ENCODE measurements around the gene ABHD16A. TPM values are rescaled to one million over a fixed set of nuclear protein-coding genes. Genes with fewer than 3 reads are reported as not detected.

Gene ABHD16A
- total RNA-seq, 1 donor from 2014 or later: 96.9 TPM

DNA sequence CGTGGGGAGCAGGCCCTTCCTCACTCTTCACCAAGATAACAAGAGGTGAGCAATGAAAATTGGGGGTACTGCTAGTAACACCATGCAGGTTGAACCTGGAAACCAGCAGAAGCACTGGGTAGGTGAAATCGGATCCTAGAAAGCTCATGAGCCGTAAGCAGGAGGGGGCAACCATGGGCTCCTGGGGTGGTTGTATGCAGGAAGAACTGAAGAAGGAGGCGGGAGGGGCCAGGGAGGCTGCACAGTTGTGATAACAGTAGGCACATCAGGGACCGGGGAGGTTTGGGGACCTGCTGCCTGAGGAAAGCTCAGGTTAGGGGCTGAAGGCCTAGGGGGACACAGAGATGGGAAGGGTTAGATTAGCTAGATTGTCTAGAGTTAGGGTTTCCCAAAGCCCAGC, 16.6 kb downstream of the ABHD16A start:
- Mint-ChIP-seq H3K36me3 (ENCODE audit: insufficient read depth) (peaks cover 18% of the 10 kb centered on the region), H3K4me1 (ENCODE audit: low read depth) (peaks cover 21% of the 10 kb centered on the region), H3K27ac (no peak overlapping the region), H3K9me3 (ENCODE audit: low read depth) (no peaks in the 10 kb centered on the region), H3K27me3 (no peaks in the 10 kb centered on the region), H3K4me3 (ENCODE audit: low read depth) (no peak overlapping the region)
- TF ChIP-seq, protein P1, sequence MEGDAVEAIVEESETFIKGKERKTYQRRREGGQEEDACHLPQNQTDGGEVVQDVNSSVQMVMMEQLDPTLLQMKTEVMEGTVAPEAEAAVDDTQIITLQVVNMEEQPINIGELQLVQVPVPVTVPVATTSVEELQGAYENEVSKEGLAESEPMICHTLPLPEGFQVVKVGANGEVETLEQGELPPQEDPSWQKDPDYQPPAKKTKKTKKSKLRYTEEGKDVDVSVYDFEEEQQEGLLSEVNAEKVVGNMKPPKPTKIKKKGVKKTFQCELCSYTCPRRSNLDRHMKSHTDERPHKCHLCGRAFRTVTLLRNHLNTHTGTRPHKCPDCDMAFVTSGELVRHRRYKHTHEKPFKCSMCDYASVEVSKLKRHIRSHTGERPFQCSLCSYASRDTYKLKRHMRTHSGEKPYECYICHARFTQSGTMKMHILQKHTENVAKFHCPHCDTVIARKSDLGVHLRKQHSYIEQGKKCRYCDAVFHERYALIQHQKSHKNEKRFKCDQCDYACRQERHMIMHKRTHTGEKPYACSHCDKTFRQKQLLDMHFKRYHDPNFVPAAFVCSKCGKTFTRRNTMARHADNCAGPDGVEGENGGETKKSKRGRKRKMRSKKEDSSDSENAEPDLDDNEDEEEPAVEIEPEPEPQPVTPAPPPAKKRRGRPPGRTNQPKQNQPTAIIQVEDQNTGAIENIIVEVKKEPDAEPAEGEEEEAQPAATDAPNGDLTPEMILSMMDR (IDR thresholded peaks at IDR 0.05; ENCODE audit: unreplicated experiment): no peak
- no peak for DNase-seq (ENCODE audit: low spot score, unreplicated experiment)

DNA sequence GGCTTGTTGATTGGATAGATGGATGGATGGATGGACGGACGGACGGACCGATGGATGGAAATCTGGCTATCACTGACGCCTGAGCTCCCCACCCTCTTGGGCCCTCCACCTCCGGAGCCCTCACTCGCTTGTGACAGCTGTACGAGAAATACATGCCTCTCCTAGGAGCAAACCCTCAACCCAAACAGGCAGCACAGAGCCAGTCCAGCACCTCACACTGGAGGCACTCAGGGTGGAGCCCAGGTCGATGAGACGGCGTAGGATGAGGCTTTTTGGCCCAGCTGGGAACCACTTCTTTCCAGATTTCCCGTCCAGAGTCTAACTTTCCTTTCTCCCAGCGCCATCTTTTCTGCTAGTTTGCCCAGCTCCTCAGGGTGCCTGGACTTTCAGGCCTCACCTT, 19.5 kb downstream of the ABHD16A start:
- H3K27me3 Mint-ChIP-seq: no peaks in the 10 kb centered on the region
- DNase-seq (ENCODE audit: low spot score, unreplicated experiment): no peak
- peak overlapping the region; percentile 92 for H3K27ac Mint-ChIP-seq

DNA sequence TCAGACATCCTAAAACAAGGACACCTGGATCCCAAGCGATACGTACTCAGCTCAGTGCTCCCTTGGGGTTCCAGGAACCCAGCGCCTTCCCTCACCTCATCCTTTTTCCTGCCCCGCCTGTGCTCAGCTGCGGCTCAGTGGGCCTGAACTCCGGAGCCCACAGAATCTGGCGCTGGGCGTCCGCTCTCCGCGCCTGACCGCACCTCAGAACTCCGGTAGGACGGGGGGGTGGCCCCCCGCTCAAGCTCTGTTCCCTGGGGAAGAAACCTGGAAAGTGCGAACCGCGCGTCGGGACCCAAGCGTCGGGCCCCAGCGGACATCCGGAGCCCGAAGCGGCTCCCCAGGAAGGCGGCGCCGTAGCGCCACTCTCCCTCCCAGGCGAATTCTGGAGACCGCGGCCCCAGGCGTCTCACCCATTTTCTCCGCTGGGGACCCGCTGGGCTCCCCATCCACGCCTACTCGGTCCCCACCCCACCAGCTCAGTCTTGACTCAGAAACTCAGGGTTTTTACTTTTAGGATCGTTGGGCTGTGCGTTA, 21.9 kb downstream of the ABHD16A start:
- Mint-ChIP-seq H3K9me3 (ENCODE audit: low read depth) (no peaks in the 10 kb centered on the region), H3K36me3 (ENCODE audit: insufficient read depth) (peaks cover 5% of the 10 kb centered on the region), H3K27me3 (no peaks in the 10 kb centered on the region), H3K4me3 (ENCODE audit: low read depth) (peak overlapping the region; percentile 83), H3K4me1 (ENCODE audit: low read depth) (peaks cover 15% of the 10 kb centered on the region), H3K27ac (peak overlapping the region; percentile 85)
- TF ChIP-seq, protein P1 (IDR thresholded peaks at IDR 0.05; ENCODE audit: unreplicated experiment): peak; percentile 21
- DNase-seq (ENCODE audit: low spot score, unreplicated experiment): no peak

More for the DNA sequence above, 19.5 kb downstream of the ABHD16A start:
- Mint-ChIP-seq H3K9me3 (ENCODE audit: low read depth) (no peaks in the 10 kb centered on the region), H3K4me3 (ENCODE audit: low read depth) (peak overlapping the region; percentile 83), H3K36me3 (ENCODE audit: insufficient read depth) (peaks cover 14% of the 10 kb centered on the region), H3K4me1 (ENCODE audit: low read depth) (peaks cover 15% of the 10 kb centered on the region)
- TF ChIP-seq, protein P1 (IDR thresholded peaks at IDR 0.05; ENCODE audit: unreplicated experiment): no peak

DNA sequence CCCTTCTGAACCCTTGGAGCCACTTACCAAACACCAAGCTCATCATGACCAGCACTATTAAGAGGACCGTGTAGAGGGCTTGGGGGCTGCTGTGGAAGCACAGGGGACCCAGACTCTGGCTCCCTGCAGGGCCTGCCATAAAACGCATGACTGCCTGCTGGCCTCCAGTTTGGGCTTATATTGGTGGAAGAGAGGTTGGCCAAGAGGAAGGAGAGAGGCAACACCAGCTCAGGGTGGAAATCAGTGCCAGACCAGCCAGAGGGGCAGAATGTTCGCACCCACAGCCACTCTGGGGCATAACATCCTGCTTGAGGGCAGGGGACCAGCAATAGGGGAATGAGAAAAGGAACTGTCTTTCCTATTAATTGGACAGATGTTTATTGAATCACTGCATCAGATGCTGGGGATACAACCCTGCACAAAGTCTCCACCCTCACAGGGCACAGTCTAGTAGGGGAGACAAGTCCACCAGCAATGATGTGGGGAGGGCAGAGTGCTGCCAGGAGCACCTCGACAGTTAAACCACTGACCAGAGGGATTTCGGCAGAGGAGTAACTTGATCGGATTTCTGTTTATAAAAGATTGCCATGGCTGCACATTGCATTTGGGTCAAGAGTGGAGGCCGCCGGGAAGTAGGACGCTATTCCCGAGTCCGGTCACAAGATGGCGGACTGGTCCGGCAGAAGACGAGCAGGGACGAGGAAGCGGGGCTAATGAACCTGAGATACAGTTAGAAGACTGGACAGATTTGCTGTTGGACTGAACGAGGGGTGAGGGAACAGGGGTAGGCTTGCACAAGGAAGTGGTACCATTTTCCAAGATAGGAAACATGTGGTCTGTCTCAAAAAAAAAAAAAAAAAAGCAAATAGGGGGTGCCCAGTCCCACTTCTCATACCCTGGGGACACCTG, 22.6 kb downstream of the ABHD16A start, which contains the start of gene LY6G5C:
TSS of gene LY6G5C (minus strand) at position 842 of the 909 bp plus-strand sequence. CDS start at position 148, 694 bp downstream.
- H3K4me3 Mint-ChIP-seq (ENCODE audit: low read depth): peak within 1 kb of the TSS; percentile 83
- no peaks in the 10 kb centered on the region for H3K9me3 Mint-ChIP-seq (ENCODE audit: low read depth)
- peak; percentile 51 for DNase-seq (ENCODE audit: low spot score, unreplicated experiment)
- H3K27ac Mint-ChIP-seq: peak within 1 kb of the TSS; percentile 85
- H3K27me3 Mint-ChIP-seq: no peaks in the 10 kb centered on the region
- TF ChIP-seq, protein P1 (IDR thresholded peaks at IDR 0.05; ENCODE audit: unreplicated experiment): peak; percentile 72
- H3K36me3 Mint-ChIP-seq (ENCODE audit: insufficient read depth): peaks cover 2% of the 10 kb centered on the region
- H3K4me1 Mint-ChIP-seq (ENCODE audit: low read depth): peaks cover 15% of the 10 kb centered on the region

DNA sequence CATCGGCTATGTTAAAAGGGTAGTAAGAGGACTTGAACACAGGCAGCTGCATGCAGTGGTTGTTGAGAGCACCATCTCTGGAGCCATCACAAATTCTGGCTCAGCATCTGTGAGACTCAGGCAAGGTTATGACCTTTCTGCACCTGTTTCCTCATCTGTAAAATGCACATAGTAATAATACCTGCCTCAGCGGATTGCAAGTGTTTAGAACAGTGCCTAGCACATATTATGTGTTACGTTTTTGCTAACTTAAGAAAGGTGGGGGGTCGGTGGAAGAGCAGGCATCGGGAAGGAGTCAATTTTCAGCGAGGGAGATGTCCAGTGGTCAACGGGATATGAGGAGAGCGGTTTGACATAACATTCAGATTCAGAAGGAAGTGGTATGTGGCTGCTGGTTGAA, 25.2 kb downstream of the ABHD16A start:
- H3K4me3 Mint-ChIP-seq (ENCODE audit: low read depth): no peak overlapping the region
- peaks cover 2% of the 10 kb centered on the region for H3K36me3 Mint-ChIP-seq (ENCODE audit: insufficient read depth)
- no peak for DNase-seq (ENCODE audit: low spot score, unreplicated experiment)
- no peaks in the 10 kb centered on the region for H3K9me3 Mint-ChIP-seq (ENCODE audit: low read depth)
- TF ChIP-seq, protein P1 (IDR thresholded peaks at IDR 0.05; ENCODE audit: unreplicated experiment): no peak
- no peak overlapping the region for H3K27ac Mint-ChIP-seq
- H3K4me1 Mint-ChIP-seq (ENCODE audit: low read depth): peaks cover 9% of the 10 kb centered on the region
- H3K27me3 Mint-ChIP-seq: no peaks in the 10 kb centered on the region
